GM21515 (cell line): ENCODE data around the gene HENMT1.
"Not testable (repeated sequence)": the region's sequence is repeated elsewhere in the genome, so short reads cannot be mapped to it uniquely, and the experiment has no call there.

Experiments
- ATAC-seq: cut with Tn5 transposase; IDR thresholded peaks from one replicate; pipeline ENCODE4 v1.9.1; 2021; ENCODE audit not compliant: unreplicated experiment

HENMT1 gene

DNA sequence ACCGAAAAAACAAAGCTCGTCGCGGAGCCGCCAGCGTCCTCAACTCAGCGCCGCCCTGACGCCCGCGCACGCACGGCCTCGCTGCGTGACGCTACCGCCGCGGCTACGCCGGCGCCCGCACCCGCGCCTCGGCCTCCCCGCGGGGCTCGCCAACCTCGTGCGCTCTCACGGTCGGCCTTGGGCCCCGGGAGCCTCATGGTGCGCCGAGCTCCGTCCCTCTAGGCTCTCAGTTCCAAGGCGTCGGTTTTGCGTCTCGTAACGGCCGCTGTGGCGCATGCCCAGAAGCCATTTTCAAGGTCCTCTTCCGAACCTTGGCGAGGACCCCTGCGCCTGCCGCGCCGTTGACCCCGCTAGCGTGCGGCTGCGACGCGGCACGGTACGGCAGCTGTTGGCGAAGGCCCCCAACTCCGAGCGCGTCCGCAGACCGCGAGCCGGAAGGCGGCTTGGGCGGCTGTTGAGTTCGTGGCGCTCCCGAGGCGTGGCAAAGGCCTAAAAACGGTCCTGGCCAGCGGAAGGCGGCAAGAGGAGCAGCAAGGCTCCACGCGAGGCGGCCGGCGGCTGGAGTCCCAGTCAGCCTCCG lies at the start of gene HENMT1:
Gene HENMT1, minus strand, starts transcription at position 64 of the 580 bp plus-strand sequence. CDS start 1,209 bp downstream, outside the sequence.
- peak; percentile 88 for ATAC-seq

DNA sequence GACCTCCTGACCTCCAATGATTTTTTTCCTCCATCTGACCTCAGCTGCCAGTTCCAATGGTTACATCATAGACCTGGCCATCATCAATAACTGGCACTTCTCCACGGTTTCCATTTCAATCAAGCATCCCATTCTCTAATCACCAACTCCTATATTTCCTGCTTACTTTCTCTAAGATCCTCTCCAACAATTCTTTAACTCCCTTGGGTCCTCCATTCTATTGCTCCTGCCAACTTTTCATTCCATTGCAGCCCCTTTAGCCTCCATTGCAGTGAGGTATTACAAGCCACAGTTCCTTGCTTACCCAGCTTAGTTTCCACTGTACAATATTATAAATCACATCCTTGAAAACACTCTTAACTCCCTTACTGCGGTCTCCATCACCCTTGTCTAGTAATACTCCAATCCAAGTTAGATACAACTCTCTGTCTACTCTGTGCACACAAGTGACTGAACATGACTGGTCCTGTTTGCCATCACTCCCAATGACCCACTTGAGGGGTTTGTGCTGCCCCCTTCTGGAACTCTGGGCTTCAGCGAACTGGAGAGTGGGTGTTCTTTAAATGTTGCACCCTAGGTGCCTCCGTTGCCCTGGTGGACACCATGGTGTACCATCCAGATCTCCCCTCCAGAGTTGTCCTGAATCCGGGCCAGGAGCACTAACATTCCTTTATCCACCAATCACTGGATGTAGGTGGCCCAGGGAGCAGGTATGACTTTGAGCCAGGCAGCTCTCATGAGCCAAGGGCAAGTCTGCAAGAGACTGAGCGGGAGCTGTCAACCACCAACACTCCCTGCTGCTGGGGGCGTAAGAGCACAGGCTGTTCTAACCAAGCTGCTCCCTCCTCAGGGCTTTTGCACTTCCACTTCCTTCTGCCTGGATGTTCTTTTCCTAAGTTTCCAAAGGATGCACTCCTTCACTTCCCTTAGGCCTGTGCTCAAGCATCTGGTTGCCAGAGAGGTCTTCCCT lies 48.1 kb upstream of the HENMT1 start:
- ATAC-seq, result no peak

DNA sequence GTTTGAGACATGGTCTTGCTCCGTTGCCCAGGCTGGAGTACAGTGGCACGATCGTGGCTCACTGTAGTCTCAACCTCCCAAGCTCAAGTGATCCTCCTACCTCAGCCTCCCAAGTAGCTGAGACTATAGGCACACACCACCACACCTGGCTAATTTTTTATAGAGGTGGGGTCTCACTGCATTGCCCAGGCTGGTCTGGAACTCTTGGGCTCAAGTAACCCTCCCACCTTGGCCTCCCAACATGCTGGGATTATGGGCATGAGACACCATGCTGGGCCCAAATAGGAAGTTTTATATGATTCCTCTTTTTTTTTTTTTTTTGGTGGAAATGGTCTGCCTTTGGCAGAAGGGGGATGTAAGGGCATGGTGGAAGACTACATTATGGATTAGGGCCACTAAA lies 45.8 kb upstream of the HENMT1 start:
- ATAC-seq, result no peak

DNA sequence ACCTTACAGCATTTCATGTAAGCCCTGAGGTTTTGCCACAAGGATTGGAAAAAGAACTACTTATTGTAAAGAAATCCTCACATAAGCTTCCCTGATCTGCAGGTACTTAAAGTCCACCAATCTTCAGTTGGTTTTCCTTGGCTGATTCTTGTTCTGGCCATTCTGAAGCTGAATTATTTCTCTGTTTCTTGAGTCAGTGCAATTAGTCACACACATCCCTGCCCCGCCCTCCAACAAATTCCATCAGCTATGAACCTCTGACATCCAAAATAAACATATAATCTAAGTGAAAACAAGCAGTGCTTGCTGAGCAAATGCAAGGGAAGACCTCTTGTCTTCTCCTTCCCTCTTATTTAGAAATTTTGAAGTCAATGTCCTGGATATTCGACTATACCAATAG lies 43.6 kb upstream of the HENMT1 start:
- ATAC-seq, result no peak

DNA sequence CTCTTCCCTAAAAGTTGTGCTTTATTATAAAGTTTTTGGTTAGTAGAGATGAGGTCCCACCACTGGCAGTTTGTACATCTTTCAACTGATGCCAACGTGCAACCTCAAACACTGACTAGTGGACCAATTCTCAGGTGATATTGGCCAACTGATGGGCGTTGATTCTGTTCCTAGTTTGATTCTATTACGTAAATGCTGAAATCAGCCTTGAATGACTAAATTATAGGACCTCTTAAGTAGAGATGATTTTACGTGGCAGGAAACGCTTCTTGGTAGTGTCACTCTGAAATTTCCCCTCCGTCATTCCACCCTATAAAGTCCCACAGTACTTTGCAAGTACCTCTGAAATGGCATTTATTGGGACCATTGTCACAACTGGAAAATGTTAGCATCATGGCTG lies 43.0 kb upstream of the HENMT1 start:
- ATAC-seq, result no peak

DNA sequence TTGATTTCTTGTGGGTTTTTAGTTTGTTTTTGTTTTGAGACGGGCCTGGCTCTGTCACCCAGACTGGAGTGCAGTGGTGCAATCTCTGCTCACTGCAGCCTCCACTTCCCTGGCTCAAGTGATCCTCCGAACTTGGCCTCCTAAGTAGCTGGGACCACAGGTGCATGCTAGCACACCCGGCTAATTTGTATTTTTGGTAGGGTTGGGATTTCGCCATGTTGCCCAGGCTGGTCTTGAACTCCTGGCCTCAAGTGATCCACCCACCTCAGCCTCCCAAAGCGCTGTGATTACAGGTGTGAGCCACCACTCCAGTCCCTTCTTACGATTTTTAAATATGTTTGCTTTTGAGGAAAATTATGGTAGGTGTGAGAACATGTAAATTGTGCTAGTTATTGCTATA lies 41.2 kb upstream of the HENMT1 start:
- not testable (repeated sequence) for ATAC-seq

DNA sequence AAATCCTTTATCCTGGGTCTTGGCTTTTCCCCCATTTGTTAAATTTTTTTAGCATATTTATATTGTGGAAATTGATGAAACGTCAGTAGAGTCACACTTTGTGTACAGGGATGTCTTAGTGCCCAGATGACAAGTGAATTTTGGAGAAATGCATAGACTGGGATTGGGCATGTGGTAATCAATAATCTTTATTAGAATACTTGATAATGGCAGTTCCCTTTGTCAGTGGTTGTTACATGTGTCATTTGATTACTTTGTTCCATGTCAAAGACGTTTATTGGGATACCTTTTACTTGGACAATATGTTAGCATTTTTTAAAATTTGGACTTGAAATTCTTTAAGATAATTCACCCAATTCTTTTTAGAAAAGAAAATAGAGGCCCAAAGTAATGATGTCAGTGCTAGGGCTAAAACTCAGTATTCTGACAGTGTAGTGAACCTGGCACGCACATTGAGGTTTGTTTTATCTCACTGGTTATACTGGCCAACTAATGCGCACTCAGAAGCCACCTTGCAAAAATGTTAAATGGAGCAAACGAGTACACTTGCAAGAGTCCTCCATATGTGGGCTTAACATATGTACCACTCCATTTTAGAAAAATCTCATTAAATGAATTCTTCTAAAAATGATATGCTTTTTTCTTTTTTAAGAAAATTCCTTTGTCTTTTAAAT lies 40.4 kb upstream of the HENMT1 start:
- ATAC-seq, result no peak

DNA sequence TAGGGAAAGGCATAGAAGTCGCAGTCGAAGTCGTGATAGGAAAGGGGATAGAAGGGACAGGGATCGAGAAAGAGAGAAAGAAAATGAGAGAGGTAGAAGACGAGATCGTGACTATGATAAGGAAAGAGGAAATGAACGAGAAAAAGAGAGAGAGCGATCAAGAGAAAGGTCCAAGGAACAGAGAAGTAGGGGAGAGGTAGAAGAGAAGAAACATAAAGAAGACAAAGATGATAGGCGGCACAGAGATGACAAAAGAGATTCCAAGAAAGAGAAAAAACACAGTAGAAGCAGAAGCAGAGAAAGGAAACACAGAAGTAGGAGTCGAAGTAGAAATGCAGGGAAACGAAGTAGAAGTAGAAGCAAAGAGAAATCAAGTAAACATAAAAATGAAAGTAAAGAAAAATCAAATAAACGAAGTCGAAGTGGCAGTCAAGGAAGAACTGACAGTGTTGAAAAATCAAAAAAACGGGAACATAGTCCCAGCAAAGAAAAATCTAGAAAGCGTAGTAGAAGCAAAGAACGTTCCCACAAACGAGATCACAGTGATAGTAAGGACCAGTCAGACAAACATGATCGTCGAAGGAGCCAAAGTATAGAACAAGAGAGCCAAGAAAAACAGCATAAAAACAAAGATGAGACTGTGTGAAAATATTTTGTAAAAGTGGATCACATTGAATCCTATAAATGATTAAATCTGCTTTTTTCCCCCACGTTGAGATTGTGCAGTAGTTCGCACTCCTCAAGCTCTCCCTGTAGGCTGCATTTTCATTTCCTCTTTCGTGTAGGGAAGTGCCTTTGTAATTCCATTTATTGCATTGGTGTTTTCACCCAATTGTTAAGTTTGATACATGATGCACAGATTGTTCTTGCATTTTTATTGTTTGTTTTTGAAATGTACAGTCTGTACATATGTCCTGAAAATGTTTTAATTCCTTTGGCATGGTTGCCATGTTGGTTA lies 38.8 kb upstream of the HENMT1 start:
- no peak for ATAC-seq

DNA sequence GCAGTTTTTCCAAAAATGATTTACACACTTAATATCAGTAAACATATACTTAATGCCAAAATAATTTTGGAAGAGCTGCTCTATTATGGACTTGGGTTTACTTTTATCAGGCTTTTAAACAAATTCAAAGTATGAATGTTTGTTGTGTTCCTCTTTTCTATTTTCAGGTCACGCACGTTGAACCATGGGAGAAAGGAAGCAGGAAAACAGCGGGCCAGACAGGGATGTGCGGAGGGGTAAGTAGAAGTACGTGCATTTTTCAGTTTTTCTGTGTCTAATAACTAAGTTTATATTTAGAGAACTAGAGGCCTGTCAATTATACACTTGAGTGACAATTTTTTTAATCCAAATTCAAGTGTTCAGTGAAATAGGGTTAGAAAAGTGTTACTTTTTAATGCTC lies 34.6 kb upstream of the HENMT1 start:
- ATAC-seq, result no peak

DNA sequence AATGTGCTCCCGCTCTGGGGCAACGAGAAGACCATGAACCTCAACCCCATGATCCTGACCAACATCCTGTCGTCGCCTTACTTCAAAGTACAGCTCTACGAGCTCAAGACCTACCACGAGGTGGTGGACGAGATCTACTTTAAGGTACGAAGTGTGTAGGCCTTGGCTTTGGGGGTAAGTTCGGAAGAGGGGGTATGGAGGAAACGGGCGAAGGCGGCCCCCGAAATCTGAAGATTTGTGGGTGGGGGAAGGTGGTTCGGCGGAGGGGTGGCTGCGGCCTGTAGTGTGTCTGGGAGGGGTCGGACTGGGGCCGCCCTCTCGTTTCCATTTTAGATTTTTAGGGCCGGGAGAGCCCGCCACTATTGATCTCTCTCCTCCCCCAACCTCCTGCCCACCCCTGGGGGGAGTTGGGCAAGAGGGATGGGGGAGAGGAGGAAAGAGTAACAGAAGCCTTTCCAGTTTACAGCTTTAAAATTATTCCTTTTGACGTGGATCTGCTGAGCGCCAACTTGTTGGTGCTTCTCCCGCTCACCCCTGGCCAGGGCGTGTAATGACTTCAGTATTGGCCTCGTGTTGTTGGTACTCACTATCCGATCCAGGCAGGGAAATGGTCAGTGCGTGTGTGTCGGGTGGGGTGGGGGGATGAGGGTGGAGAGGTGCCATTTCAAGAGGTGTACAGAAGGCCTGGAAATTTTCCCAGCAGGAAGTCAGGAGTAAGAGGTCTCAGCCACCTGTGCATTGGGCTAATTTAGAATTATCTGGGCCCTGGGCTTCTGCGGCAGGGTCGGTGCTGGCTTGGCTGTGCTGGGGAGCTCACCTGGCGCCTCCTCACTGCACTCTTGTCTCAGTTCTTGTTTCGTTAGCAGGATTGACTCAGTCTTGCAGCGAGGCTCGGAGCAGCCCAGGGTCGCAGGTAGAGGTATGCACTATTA lies 32.1 kb upstream of the HENMT1 start:
- peak; percentile 68 for ATAC-seq

DNA sequence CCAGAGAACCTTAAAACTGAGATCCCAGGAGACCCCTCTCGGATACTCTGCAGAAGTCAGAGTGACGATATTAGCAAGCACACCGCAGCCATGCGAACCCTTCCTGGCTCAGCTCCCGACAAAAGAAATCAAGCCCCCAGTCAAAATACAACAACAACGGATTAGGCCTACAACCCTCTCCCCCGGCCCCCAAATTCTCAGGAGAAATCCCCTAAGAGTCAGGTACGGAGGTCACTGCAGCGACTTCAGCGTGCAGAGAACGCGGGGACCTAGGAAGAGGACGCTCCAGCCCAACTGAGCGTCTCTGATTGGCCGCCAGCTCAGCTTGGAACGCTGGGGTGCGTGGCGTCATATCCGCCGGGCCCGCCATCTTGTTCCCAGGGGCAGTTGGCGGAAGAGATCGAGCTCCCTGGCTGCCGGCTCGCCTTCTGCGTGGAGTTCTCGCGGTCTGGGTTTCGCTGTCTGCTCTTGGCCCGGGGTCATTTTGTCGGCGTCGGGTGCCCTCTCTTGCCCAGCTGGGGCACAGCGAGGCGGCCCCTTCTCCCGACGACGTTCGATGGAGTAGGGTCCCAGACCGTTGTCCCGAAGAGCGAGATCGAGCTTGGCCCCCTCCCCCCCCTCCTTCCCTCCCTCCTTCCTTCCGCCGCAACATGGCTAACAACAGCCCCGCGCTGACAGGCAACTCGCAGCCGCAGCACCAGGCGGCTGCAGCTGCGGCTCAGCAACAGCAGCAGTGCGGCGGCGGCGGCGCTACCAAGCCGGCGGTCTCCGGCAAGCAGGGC lies 31.2 kb upstream of the HENMT1 start, which contains the start of gene PRPF38B:
Gene PRPF38B, plus strand, starts transcription at position 369 of the 782 bp plus-strand sequence. Its CDS starts 282 bp downstream, at position 651.
- peak; percentile 95 for ATAC-seq

DNA sequence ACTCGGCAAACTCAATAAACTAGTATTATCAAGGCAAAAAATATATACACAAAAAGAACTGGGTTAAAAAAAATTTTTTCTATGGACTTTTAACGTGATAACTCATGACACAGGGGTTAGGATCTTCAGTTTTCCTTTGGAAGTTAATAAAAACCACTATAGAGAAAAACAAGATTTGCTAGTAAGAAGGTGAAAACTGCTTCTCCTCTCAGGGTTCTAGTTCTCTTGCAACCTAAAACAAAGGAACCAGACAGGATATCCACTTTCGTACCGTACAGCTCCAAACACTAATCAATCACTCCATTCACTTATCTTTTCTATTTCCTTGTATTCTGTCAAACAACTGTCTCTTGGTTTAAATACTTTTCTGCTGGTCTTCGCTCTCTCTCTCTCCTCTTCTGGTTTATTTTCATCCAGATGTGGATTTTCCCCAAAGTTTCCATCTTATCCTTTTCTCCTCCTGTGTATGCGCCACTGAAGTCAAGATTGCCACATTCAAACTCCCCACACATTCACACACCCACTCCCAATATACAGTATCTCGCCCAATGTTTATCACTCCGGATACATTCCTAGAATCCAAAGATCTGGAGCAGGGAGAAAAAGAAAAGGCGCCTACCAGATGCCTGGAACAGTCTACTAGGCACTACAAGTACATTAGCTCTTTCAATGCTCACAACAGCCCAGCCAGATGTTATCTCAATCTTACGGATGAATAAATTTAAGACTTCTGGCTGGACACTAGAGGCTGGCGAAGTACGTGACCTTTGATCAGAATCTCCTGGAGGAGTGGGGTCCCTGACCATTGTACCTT lies 30.4 kb upstream of the HENMT1 start:
- ATAC-seq, result peak; percentile 6

DNA sequence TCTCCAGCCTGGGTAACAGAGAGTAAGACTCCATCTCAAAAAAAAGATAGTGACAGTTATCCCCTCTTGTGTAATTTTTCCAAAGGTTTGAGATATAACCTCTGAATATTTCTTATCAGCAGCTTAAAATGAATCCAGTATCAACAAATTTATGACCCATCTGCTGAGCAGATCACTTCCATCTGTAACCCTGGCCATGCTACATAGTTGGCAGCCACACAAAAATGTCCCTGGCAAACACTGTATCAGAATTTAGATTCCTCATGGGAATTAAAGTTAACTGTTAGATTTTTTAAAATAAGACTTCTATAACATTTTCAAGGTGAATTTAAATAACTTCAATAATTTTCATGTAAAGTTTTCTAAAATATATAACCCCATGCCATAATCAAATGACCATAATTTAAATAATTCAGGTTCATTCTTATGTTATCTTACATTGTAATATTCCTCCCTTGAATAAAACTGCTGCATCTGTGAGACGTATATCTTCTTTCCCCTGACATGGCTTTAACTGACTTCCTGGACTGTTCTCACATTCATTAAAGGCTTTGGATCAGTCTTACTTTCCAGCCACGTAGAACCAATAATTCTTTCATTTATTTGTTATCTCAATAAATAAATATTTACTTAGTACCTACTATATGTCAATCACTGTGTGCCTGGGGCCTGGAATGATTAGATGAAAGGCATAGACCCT lies 25.9 kb upstream of the HENMT1 start:
- ATAC-seq, result no peak

DNA sequence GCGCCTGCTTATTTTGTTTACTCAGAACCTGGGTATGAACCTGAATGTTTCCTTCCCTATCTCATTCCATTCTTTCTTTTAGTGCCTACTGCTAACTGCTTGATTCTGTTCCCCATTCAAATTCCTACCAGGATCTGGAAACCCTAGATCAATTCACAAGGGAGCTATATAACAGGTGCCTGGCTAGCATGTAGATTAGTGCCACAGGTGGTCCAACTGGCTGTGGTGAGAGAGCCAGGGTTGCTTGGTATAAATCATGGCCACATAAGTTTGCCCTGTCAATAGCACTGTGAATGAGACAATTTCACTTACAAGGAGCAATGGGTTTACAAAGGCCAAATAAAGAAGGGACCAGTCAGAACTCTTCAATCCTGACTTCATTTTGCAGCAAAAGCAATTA lies 24.6 kb upstream of the HENMT1 start:
- no peak for ATAC-seq

DNA sequence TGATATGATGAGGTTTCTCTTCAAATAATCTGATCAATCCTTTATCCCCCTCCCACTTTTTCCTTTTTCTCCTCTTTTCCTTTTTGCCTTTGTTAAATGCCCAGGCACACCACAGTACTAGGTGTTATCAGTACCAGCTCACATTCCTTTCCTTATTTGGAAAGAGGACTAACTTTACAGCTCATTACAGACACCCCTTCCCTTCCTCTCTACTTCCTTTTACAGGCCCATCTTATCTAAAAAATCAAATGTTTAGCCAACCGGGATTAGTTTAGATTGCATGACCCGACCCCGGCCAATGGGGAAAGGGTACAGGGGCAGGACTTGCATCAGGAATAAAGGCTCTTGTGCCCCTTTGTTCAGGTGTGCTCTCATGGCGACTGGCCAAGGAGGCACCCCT lies 20.8 kb upstream of the HENMT1 start:
- not testable (repeated sequence) for ATAC-seq

DNA sequence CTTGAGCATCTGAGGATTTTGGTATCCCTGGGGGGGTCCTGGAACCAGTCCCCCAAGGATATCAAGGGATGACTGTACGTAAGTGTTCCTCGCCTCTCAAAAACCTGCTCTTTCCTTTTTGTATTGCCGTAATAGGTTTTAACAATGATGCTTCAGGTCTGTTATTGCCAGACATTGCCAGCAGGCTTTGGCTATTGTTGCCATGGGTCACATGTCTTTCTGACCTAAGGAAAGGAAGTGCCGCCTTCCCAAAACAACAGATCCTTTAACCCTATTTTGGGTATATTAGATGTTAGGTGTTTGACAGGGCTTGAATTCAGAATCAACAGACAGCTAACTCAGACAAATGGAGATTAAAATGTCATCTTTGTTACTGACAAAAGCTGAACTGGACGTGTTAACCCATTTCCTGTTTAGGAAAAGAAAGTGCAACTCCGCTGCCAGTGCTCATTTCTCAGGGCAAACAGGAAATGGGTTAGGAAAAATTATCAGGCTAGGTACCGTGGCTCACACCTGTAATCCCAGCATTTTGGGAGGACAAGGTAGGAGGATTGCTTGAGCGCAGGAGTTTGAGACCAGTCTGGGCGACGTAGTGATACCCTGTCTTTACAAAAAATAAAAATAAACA lies 18.8 kb upstream of the HENMT1 start:
- no peak for ATAC-seq

DNA sequence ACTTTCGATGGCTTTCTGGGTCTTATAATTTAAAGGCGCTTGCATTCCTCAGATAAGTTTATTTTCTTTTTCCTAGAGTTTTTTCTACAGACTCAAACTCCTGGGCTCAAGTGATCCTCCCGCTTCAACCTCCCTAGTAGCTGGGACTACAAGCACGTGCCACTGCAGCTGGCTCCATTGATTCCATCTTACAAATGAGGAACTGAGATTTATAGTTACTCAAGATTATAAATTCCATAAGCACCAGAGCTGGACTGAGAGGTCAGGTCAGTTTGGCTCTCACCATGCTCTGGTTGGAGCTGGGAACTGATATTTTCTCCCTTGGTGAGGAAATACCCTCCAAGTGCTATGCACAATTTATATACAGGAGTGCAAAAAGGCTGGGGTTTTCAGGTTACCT lies 17.8 kb upstream of the HENMT1 start:
- ATAC-seq, result no peak
